KMS-11 (cell line): ENCODE measurements around the gene CCSER2.

Experiments used
- H2AFZ ChIP-seq: fragments of 200-600 bp; sonication (generic); 2 replicates; pipeline ENCODE4 v1.6.1; 2016; ENCODE audit warnings: antibody characterized with exemption, mixed run types, low read depth
- H3K27ac ChIP-seq: fragments of 200-600 bp; sonication (generic); 2 replicates; pipeline ENCODE4 v1.6.1; 2016; ENCODE audit warnings: mild to moderate bottlenecking, mixed run types
- H3K27me3 ChIP-seq: fragments of 200-600 bp; sonication (generic); 2 replicates; pipeline ENCODE4 v1.6.1; 2017; ENCODE audit warnings: mild to moderate bottlenecking, low read depth, mixed run types, moderate library complexity; ENCODE audit not compliant: insufficient read depth
- H3K36me3 ChIP-seq: fragments of 200-600 bp; sonication (generic); 2 replicates; pipeline ENCODE4 v1.6.1; 2017; ENCODE audit warnings: mild to moderate bottlenecking, mixed run types; ENCODE audit not compliant: insufficient read depth
- H3K4me1 ChIP-seq: fragments of 200-600 bp; sonication (generic); 2 replicates; pipeline ENCODE4 v1.6.1; 2016; ENCODE audit warnings: mild to moderate bottlenecking, low read depth, mixed run types; ENCODE audit not compliant: poor library complexity, severe bottlenecking
- H3K4me2 ChIP-seq: fragments of 200-600 bp; sonication (generic); 2 replicates; pipeline ENCODE4 v1.7.0; 2016; ENCODE audit warnings: mild to moderate bottlenecking, mixed run types
- H3K4me3 ChIP-seq: fragments of 200-600 bp; sonication (generic); IDR thresholded peaks from 2 replicates; pipeline ENCODE4 v1.6.1; 2017; ENCODE audit warnings: low read depth, low read length, mixed read lengths; ENCODE audit not compliant: insufficient read depth
- H3K79me2 ChIP-seq: fragments of 200-600 bp; sonication (generic); 2 replicates; pipeline ENCODE4 v1.6.1; 2016; ENCODE audit warnings: low read depth, mixed run types; ENCODE audit not compliant: insufficient read depth
- H3K9ac ChIP-seq: fragments of 200-600 bp; sonication (generic); 2 replicates; pipeline ENCODE4 v1.6.1; 2016; ENCODE audit warnings: mild to moderate bottlenecking, mixed run types
- H4K20me1 ChIP-seq: fragments of 200-600 bp; sonication (generic); 2 replicates; pipeline ENCODE4 v1.6.1; 2016; ENCODE audit warnings: mild to moderate bottlenecking, mixed run types; ENCODE audit not compliant: insufficient read depth
- TF ChIP-seq, protein P1 (sequence below): fragments of 200-600 bp; sonication (generic); conservative IDR thresholded peaks from 2 replicates; pipeline ENCODE4 v1.6.1; 2017; ENCODE audit warnings: low read depth, mild to moderate bottlenecking, antibody characterized with exemption, low read length, moderate library complexity, mixed read lengths

CCSER2 gene

GRCh38 chr10:84530724-84531325, 202.4 kb downstream of the CCSER2 start:
- Histone ChIP-seq H3K4me2 (no peak overlapping the region), H3K36me3 (no peaks in the 10 kb centered on the region), H2AFZ (no peak overlapping the region), H3K27me3 (no peaks in the 10 kb centered on the region), H3K4me1 (no peaks in the 10 kb centered on the region), H3K9ac (no peak overlapping the region), H3K79me2 (no peaks in the 10 kb centered on the region), H4K20me1 (no peaks in the 10 kb centered on the region), H3K27ac (no peak overlapping the region), H3K4me3 (no peak overlapping the region)
- TF ChIP-seq, protein P1, sequence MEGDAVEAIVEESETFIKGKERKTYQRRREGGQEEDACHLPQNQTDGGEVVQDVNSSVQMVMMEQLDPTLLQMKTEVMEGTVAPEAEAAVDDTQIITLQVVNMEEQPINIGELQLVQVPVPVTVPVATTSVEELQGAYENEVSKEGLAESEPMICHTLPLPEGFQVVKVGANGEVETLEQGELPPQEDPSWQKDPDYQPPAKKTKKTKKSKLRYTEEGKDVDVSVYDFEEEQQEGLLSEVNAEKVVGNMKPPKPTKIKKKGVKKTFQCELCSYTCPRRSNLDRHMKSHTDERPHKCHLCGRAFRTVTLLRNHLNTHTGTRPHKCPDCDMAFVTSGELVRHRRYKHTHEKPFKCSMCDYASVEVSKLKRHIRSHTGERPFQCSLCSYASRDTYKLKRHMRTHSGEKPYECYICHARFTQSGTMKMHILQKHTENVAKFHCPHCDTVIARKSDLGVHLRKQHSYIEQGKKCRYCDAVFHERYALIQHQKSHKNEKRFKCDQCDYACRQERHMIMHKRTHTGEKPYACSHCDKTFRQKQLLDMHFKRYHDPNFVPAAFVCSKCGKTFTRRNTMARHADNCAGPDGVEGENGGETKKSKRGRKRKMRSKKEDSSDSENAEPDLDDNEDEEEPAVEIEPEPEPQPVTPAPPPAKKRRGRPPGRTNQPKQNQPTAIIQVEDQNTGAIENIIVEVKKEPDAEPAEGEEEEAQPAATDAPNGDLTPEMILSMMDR = no peak

- no peak overlapping the region for H3K4me2 ChIP-seq
- no peak overlapping the region for H3K27ac ChIP-seq
- H2AFZ ChIP-seq = no peak overlapping the region
- no peaks in the 10 kb centered on the region for H4K20me1 ChIP-seq
- H3K4me3 ChIP-seq = no peak overlapping the region
- no peak overlapping the region for H3K9ac ChIP-seq
- TF ChIP-seq, protein P1 = no peak
- H3K36me3 ChIP-seq = no peaks in the 10 kb centered on the region
- no peaks in the 10 kb centered on the region for H3K27me3 ChIP-seq
- H3K4me1 ChIP-seq = no peaks in the 10 kb centered on the region
- H3K79me2 ChIP-seq = no peaks in the 10 kb centered on the region
These were observed 203.0 kb downstream of the CCSER2 start for GRCh38 chr10:84531396-84531795.

DNA sequence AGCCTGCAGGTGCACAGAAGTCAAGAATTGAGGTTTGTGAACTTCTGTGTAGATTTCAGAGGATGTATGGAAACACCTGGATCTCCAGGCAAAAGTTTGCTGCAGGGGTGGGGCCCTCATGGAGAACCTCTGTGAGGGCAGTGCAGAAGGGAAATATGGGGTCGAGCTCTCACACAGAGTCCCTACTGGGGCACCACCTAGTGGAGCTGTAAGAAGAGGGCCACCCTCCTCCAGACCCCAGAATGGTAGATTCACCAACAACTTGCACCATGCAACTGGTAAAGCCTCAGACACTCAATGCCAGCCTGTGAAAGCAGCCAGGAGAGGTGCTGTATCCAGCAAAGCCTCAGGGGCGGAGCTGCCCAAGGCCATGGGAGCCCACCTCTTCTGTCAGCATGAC, 205.8 kb downstream of the CCSER2 start:
- H3K4me3 ChIP-seq = no peak overlapping the region
- no peak overlapping the region for H3K27ac ChIP-seq
- H2AFZ ChIP-seq = no peak overlapping the region
- no peaks in the 10 kb centered on the region for H3K4me1 ChIP-seq
- H3K27me3 ChIP-seq = no peaks in the 10 kb centered on the region
- H4K20me1 ChIP-seq = no peaks in the 10 kb centered on the region
- TF ChIP-seq, protein P1 = no peak
- H3K4me2 ChIP-seq = no peak overlapping the region
- H3K9ac ChIP-seq = no peak overlapping the region
- no peaks in the 10 kb centered on the region for H3K36me3 ChIP-seq
- no peaks in the 10 kb centered on the region for H3K79me2 ChIP-seq

- Histone ChIP-seq H3K4me1 (peaks cover 6% of the 10 kb centered on the region), H3K27me3 (no peaks in the 10 kb centered on the region), H3K36me3 (no peaks in the 10 kb centered on the region), H2AFZ (no peak overlapping the region), H3K4me2 (no peak overlapping the region), H3K79me2 (no peaks in the 10 kb centered on the region), H3K4me3 (no peak overlapping the region), H4K20me1 (no peaks in the 10 kb centered on the region), H3K9ac (no peak overlapping the region), H3K27ac (no peak overlapping the region)
- TF ChIP-seq, protein P1 = peak; percentile 85
These were observed 209.1 kb downstream of the CCSER2 start for GRCh38 chr10:84537447-84537931.
